ENCODE data around the gene BNIP1.
"Not testable (repeated sequence)": the region's sequence is repeated elsewhere in the genome, so short reads cannot be mapped to it uniquely, and the experiment has no call there.

GRCh38 chr5:173132166-173132565 is 12.2 kb upstream of the BNIP1 start:
- TF ChIP-seq CTCF, POLR2AphosphoS5 (IDR thresholded peaks at IDR 0.05): not testable (repeated sequence)

Data from gastroesophageal sphincter (tissue), 3 donors.